Fibroblast of skin of right quadriceps (primary cell): ENCODE measurements around the gene LRRFIP1.

ENCODE experiments used
- DNase-seq: peaks from one replicate; pipeline ENCODE4 v3.0.0-alpha.2; 2013

LRRFIP1 gene

GRCh38 chr2:237691029-237691907 lies 63.9 kb downstream of the LRRFIP1 start:
- DNase-seq: no peak

DNA sequence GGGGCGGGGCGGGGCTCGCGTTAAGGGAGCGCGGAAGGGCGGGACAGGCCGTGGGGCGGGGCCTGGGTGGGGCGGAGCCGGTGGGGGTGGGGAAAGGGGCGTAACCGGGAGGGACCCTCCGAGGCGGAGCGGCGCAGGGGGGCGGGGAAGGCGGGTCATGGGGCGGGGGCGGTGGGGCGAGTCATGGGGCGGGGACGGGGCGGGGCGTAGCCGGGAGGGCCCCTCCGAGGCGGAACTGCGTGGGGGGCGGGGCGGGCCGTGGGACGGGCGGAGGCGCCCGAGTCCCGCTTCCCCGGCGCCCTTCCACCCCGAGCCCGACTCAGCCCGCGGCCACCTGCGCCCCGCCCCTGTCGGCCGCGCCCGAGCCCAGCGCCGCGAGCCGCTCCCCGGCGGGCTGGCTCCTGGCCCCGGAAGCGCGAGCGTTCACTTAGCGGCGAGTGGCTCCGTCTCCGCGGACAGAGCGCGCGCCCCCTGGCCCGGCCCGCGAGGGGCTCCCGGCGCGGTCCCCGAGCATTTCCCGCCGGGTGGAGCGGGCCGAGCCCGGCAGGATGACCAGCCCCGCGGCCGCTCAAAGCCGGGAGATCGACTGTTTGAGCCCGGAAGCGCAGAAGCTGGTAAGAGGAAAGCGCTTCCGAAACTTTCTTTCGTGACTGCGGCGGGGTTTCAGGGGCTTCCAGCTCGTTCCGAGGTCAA lies 64.7 kb downstream of the LRRFIP1 start:
- DNase-seq: peak; percentile 91

DNA sequence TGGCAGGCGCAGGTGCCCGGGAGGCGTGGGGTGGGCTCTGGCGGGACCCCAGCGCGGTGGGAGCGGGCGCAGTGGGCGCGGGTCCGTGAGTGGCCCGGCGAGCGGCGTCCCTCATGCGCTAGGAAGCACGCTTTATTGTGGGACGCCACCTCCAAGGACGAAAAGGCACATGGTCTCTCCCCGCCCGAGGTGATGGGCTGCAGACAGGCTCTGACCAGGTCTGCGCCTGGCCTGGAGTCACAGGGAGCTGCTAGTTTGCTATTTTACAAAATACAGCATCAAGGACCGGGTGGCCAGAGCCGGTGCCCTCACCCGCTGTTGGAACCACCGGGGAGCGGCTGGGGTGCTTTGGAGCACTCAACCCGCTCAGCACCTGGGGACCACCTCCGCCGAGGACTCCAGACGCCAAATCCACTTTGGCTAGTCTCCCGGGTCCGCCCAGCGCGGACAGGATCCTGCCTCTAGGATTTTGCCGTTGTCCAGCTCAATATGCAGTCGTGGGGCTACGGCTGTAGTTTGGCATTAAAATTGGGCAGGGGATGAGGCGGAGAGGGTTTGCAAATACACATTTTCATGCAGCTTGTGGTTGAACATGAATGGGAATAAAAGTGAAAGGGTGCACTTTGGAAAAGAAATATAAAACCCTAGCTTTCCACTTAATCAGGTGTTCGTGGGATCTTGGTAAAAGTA lies 65.4 kb downstream of the LRRFIP1 start:
- no peak for DNase-seq

DNA sequence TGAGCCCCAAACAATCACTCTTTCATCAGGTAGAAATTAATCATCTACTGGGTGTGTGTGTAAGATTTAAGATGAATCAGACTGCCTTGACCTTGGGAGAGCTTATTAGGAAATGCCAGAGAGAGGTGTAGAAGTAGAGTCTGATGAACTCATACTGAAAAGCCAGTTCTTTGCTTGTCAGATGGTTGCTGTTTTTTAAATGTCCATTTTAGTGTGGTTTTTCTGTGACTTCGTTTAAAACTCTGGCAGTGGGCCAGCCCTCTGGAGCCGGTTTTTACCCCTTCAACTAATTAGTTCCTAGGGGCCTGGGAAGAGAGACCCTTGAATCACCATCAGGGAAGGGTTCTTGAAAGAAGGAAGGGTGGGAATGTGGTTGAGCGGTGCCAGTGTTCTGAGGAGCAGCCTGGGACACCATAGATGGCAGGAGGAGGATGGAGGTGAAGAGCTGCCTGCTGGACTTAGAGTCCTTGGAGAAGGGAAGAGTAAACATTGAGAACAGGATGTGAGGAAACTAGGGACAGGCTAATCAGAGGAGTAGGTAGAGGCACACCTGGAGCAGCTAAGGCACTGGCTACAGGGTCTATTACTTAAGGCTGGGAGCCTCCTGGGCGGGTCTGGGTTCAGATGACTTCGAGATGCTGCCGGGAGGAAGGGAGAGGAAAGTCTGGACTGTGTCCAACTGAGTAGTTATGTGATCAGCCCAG lies 66.1 kb downstream of the LRRFIP1 start:
- DNase-seq: peak; percentile 68

DNA sequence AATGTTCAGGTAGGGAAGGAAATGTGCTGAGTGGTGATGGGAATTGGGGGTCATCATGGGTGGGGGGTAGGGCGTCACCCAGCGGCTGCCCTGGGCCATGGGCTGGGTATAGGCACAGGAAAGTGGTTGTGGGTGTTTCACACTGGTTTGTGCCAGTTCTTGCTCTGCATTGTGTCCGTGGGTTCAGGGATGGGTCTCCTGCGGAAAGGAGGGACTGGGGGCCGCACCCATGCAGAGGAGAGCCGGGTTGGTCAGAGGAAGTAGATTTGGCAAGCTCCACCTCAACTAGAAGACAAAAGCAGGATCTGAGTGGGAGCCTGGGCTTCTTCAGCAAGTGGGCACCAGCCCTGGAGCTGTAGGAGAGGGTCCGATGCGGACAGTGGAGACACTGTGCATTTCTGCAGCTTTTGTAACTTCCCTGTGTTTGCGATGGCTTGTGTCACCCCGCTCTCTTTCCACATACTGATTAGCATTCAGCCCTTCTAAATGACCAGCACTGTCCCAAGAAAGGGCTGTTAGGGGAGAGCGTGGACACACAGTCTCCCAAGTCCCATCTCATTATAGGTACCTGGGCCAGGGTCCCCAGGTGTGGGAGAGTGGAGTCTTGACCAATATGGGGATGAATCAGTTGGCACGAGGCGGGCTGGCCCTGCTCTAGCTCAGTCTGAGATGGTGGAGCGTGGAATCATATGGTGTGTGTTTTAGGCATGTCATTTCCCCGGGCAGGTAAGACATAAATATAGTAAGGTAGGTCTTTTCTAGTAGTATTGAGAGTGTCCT lies 67.2 kb downstream of the LRRFIP1 start:
- DNase-seq: no peak

GRCh38 chr2:237695201-237695780 lies 67.9 kb downstream of the LRRFIP1 start:
- peak; percentile 95 for DNase-seq

GRCh38 chr2:237696461-237696860 lies 69.1 kb downstream of the LRRFIP1 start:
- DNase-seq: no peak

- no peak for DNase-seq
These were observed 70.4 kb downstream of the LRRFIP1 start for GRCh38 chr2:237697586-237698357.

GRCh38 chr2:237698358-237698694 lies 70.9 kb downstream of the LRRFIP1 start:
- no peak for DNase-seq

- DNase-seq: no peak
These were observed 72.6 kb downstream of the LRRFIP1 start for GRCh38 chr2:237699870-237700511.

- DNase-seq: peak; percentile 92
These were observed 73.2 kb downstream of the LRRFIP1 start for GRCh38 chr2:237700512-237701032.

DNA sequence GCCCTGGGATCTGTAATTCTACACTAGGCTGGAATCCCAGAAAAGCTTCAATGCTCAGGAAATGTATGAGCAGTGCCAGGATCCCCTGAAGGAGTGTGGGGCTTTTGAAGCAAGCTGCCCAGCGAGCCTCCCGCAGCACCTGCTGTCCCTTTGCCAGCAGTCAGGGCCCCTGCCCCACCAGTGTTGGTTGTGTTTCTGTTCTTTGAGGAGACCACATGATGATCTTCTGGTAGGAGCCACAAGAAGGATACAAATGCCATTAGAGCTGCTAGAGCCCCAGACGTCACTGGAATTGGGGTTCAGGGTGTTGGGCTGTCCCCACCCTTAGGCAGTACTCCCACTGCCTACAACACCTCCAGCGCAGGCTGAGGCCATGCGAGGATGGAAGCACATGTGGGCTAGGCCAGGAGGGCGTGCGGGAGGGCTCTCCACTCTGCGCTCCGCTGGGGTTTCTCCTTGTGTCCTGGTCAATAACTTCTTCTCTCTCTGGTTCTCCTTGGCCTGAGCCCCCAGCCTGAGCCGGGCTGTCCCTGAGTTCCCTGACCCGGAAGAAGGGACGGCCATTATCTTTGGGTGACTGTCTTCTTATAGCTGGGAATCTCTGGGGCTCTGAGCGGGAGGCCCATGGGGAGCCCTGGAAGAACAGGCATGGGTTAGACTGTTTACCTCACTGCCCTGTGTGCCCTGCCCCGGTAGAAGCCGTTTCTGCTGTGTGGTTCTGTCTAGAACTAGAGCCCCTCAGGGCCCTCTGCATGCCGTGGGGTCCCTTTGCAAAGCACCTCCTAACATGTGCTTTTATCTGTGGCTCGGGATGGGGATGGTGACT lies 73.9 kb downstream of the LRRFIP1 start:
- no peak for DNase-seq

DNA sequence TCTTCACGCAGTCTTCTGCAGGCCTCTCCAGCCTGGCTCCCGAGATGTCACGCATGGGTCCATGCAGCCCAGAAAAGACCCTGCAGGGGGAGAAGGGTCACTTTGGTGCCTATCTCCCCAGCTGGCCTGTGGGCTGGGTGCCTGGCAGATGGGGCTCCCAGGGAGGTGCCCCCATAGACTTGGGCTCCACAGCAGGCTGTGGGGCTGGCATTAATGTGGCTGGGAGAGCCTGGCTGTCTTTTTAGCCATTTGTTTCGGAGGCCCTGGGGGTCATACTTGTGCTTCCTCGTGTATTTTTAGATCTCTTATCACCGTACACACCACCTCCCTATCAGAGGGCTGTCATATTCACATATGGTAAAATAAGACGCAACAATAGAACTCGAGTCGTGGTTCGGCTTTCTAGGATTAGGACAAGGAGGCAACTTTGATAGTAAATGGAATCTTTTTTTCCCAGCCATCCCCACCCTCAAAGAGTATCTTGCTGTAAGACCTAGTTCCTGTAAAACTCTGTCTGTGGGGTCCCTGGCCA lies 74.5 kb downstream of the LRRFIP1 start:
- DNase-seq: no peak

DNA sequence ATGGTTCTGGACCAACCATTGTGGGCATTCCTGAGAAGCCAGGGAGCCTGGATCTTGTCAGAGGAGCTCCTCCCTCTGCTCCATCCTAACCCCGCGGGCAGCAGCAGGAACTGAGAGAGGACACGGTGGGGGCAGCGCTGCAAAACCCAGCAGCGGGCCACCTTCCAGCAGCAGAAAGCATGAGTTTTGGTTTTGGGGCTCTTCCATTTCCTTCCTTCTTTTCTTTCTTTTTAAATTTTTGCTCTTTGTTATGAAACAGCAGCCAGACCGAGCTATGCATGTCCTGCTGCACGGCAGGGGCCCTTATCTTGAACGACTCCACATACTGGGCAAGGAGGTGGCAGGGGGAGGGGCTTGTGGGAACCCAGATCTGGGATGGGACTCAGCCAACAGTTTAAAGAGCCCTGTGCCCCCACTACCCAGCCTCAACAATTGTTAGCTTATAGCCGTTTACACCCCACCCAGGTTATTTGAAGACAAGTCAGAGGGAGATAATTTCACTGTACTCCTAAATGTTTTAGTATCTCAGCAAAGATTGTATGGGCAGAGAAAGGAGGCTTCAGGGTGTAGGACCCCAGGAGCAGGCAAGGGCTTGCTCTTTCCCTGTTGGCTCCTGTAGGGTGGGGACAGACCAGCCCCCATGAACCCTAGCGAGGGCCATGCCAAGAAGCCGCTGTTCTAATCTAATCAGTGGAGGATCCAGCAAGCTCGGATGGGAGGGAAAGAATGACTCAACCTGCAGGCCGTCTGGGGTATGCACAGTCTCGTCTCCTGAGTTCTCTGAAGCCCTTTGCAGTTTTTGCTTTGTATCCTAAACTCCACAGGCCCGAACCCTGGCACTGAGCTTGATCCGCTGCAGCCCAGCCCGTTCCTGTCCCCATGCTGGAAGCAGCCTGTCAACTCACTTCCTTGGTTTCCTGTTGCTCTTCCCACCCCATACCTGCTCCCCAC lies 75.3 kb downstream of the LRRFIP1 start:
- peak; percentile 64 for DNase-seq

GRCh38 chr2:237704501-237705434 lies 77.4 kb downstream of the LRRFIP1 start:
- DNase-seq: peak; percentile 60

GRCh38 chr2:237706257-237706656 lies 78.9 kb downstream of the LRRFIP1 start:
- no peak for DNase-seq

DNA sequence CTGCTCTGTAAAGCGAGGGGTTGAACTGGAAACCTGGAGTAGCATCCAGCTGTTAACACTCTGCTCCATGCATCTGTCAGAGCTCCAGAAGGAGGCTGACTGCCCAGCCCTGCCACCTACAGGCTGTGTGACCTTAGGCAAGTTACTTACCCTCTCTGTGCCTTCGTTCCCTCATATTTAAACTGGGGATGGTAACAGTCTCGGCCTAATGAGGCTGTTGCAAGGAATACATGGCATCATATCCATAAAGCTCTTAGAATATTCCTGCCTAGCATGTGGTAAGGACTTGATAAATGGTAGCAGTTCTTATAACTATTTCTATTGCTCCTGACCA lies 80.6 kb downstream of the LRRFIP1 start:
- no peak for DNase-seq
